GM12892 (cell line): Measurements from ENCODE around the gene KLHL15.

ENCODE experiments used
- POLR2A ChIP-seq: IDR thresholded peaks from 2 replicates; pipeline ENCODE4 v1.6.1; 2011; ENCODE audit warnings: low read depth, low read length, control low read depth
- POLR2AphosphoS5 ChIP-seq: IDR thresholded peaks from 2 replicates; pipeline ENCODE4 v1.6.1; 2011; ENCODE audit warnings: low read depth, low read length, control low read depth
- TAF1 ChIP-seq: IDR thresholded peaks from 2 replicates; pipeline ENCODE4 v1.6.1; 2011; ENCODE audit warnings: low read depth, mild to moderate bottlenecking, control low read depth, low read length, borderline replicate concordance

GRCh38 chrX:24002792-24003191, 24.2 kb downstream of the KLHL15 start:
- TF ChIP-seq TAF1 (no peak), POLR2A (no peak), POLR2AphosphoS5 (no peak)
